Spleen (tissue), 7 donors: ENCODE measurements around the gene SLAIN2.

Experiments used
- CTCF ChIP-seq, 11 experiments: fragments of 200-600 bp in 7 of 11; fragments of 450-650 bp in 4 of 11; sonication (generic) in 4 of 11; IDR thresholded peaks in 8 of 11; conservative IDR thresholded peaks in 3 of 11; 1 replicate in 7 of 11; 2 replicates in 4 of 11; pipeline versions ENCODE4 v1.4.0 to v1.8.0; 2016 to 2021; ENCODE audit warnings: antibody characterized with exemption in 11 of 11, inconsistent platforms in 4 of 11, mild to moderate bottlenecking in 1 of 11
- POLR2A ChIP-seq, 3 donors: fragments of 450-650 bp; IDR thresholded peaks; one replicate each; pipeline ENCODE4 v1.5.1; 2017; ENCODE audit warnings: antibody characterized with exemption in 3 of 3, mild to moderate bottlenecking in 1 of 3
- donor health status: DM: no; HTN: no; CAD: no; lungs with moderate emphysema.
- donor health status: DM: no; HTN: no; CAD: no.
- donor health status: DM: no; HTN: no; CAD: no.

GRCh38 chr4:48403779-48404178 is 62.5 kb downstream of the SLAIN2 start:
- no peak for TF ChIP-seq CTCF (IDR thresholded peaks at IDR 0.05 in 8 of 11, conservative IDR thresholded peaks at IDR 0.05 in 3 of 11)
- no peak for TF ChIP-seq POLR2A (IDR thresholded peaks at IDR 0.05)
